NCI-H2227 (cell line): Measurements from ENCODE around the gene CD300LG.
"Not testable (repeated sequence)": the region's sequence is repeated elsewhere in the genome, so short reads cannot be mapped to it uniquely, and the experiment has no call there.

ENCODE experiments used
- DNase-seq: peaks from one replicate; lab custom pipeline; 2025; ENCODE audit not compliant: unreplicated experiment; lab: John Stamatoyannopoulos, UW

CD300LG gene, protein sequence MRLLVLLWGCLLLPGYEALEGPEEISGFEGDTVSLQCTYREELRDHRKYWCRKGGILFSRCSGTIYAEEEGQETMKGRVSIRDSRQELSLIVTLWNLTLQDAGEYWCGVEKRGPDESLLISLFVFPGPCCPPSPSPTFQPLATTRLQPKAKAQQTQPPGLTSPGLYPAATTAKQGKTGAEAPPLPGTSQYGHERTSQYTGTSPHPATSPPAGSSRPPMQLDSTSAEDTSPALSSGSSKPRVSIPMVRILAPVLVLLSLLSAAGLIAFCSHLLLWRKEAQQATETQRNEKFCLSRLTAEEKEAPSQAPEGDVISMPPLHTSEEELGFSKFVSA

DNA sequence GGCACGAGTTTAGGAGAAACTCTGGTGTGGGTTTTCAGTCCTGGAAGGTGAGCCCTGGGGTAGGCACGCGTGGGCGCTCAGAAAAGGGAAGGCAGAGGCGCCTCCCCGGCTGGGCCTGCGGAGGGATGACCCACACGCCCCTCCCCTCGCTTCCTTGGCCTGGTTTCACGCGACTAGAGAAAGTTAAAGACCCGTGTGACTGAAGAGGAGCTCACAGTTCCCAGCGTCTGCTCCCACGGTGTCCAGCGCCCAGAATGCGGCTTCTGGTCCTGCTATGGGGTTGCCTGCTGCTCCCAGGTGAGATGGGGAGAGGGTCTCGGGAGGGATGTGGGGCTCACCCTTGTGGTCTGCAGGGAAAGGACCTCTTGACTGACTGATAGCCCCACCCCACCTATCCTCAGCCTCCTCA, at the start of gene CD300LG:
Gene CD300LG (plus strand): TSS at position 214 of the 409 bp plus-strand sequence. CDS start 41 bp downstream, at position 255.
- DNase-seq = no peak

DNA sequence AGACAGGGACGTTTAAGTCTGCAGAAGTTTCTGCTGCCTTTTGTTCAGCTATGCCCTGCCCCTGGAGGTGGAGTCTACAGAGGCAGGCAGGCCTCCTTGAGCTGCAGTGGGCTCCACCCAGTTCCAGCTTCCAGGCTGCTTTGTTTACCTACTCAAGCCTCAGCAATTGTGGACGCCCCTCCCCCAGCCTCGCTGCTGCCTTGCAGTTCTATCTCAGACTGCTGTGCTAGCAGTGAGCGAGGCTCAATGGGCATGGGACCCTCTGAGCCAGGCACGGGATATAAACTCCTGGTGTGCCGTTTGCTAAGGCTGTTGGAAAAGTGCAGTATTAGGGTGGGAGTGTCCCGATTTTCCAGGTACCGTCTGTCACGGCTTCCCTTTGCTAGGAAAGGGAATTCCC, 49.0 kb upstream of the CD300LG start:
- not testable (repeated sequence) for DNase-seq

DNA sequence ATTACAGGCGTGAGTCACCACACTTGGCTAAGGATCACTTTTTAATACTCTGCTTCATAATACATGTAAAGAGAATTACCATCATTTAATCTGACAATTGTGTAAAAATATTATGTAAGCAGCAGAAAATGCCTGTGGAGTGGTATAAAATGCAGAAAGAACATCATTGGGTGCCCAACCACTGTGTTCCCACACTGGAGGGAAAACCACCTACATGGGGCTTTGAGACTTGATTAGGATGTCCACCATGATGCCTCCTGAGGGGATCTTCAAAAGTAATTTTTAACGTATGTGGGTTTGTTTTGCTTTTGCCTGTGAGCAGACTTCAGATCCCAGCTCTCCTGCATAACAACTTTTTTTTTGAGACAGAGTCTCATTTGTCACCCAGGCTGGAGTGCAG, 47.9 kb upstream of the CD300LG start:
- no peak for DNase-seq

DNA sequence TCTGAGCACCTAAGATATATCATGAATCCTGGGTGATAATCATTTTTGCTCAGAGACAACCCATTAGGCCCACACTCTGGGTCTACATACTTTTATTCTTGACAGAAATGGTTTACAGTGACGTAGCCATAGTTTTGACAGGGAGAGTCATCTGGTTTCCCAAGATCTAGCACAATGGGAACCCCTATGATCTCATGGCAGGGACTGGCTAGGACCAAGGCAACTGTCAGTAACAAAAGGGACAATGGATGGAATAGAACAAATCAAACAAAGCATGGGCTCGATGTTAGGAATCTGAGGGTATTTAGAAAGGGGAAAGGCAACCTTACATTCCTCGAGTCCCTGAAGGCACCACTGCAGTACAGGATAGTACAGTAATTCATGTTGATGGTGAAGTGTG, 46.2 kb upstream of the CD300LG start:
- no peak for DNase-seq

DNA sequence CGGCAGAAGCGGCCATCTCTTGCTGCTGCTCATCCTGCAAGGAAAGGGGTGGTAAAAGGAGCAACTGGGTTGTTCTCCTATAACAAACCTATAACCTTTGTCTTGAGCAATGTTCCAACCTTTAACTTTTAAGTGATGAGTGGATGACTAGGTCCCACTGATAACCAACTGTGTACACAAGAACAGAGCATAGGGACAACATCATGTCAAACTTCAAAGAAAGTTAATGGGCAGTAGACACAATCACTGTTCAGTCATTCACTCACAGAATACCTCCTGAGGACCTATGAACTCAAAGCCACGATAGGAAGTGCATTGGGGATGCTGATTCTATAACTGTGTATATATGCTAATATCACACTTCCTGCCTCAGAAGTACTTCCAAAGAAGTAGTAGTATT, 45.1 kb upstream of the CD300LG start:
- DNase-seq = no peak

DNA sequence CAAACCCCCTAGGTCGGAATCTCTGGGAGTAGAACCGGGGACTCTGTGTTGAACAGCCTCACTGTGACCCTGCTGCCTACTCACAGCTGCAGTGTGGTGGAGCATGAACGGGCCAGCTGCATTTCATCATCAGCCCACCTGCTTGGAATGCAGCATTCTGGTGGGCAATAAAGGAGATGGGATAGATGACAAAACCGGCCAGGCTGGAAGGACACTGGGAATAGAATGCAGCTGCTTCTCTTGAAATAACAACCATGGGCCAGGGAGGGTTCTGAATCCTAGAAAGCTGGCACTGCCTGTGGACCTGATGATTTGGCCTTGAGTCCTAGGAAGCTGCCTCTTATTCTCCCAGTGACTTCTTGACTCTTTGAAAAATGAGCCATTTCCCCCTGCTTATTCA, 43.2 kb upstream of the CD300LG start:
- no peak for DNase-seq

DNA sequence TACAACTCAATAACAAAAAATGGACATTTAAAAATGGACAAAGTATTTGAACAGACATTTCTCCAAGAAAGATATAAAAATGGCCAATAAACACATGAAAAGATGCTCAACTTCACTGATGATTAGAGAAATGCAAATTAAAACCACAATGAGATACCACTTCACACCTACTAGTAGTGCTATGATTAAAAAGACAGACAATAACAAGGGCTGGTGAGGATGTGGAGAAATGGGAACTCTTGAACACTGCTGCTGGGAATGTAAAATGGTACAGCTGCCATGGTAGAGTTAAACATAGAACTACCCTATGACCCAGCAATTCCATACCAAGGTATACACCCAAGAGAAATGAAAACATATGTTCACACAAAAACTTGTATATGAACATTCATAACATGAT, 41.9 kb upstream of the CD300LG start:
- DNase-seq = no peak

DNA sequence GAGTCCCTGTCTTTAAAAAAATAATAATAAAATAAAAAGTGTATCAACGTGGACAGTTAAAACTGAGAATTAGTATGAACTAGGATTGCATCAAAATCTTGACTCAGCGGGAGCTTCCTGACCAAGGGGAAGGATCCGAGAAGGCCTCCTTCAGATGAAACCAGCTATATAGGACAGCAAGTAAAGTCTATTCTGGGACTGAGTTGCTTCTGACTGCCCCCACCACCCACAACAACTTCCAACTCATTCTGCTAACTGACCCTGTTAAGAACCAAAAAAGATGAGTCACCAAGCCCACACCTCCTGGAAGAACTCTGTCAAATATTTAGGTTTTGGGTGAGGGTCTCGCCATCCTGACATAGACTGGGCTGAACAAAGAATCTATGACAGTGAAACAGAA, 38.9 kb upstream of the CD300LG start:
- no peak for DNase-seq

DNA sequence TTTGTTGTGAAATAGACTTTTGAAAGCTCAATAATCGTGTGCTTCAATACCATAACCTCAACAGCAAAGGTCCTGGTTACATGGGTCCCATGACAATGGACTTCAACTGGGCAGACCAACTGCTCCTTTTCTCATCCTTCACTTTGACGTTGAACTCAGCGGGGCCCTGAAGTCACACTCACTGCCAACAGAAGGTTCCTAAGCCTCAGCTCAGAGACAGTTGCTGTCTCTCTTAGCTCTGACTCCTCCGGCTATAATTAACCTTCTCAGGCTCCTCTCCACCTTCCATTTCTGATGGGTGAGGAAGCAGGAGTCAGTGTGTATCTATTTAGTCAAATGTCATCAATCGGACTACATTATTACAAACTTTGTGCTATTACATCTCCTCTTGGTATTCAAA, 37.9 kb upstream of the CD300LG start:
- DNase-seq = no peak

DNA sequence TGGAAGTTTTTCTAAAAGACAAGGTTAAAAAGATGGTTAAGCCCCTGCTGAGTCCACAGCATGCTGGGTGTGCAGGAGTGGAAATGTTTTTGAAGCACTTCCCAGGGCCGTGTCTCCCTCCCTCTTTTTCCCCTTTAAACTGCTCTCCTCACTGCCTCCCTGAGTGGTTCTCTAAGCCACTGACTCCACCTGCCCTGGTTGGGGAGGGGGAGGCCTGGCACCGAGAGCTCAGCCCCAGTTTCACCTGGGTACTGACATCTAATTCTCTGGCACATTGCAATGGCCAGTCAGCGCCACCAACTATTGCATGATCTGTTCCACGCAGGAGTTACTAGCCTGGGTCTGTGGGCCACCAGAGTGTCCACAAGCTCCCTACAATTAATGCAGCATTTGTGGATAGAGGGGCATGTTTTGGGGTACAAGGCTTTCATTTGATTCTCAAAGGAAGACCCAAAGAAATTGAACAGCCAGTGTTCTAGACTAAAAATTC, 36.7 kb upstream of the CD300LG start:
- DNase-seq = no peak

DNA sequence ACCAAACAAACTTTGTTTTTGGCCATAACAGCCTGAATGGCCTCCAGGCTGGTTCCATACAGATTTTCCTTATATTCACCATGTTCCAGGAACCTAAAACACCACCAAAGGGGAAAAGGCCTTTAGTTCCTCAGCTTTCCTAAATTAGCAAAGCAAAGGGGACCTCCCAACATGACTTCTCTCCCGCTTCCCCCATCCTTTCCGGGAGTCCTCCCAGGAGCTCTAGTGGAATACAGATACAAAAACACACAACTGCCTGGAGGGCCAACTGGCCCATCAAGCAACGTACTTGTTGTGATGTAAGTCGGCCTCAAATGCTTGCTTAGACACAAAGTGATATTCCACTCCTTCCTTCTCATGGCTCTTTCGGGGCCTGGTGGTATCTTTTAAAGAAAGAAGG, 36.2 kb upstream of the CD300LG start:
- DNase-seq = no peak

DNA sequence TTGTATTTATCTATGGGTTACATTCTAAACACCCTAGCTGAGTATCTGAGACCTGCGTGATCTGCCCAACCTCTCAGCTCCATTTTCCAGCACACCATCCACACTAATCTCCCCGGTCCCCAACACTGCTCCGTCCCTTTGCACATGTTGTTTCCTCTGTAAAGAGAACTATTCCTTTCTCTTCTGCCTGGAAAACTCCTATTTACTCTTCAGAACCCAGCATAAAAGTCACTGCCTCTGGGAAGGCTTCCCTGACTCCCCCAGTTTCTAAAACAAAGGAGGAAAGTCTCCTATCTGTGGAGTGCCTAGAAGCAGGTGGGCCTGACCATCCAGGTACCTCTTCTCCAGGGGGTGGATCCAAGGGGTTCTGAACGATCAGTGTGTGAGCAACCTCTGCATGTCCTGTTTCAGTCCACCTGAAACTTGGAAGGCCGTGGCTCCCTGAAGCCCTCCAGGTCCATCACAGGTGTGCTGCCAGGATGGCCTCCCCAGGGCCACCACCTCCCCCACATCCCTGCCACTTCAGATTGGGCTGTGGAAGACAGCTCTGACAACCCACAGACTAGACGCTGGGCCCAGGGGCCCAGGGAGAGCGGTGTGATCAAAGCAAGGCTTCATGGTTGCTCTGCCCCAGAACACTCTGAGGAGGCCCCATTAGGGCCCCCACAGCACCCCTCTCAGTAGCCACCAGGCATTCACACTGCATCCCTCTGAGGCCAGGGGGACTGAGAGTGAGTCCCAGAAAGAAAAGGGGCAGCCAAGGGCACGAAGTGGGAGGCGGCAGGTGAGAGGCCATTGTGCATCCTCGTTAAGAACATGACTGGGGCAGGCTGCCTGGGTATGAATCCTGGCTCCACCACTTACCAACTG, 34.3 kb upstream of the CD300LG start:
- no peak for DNase-seq

DNA sequence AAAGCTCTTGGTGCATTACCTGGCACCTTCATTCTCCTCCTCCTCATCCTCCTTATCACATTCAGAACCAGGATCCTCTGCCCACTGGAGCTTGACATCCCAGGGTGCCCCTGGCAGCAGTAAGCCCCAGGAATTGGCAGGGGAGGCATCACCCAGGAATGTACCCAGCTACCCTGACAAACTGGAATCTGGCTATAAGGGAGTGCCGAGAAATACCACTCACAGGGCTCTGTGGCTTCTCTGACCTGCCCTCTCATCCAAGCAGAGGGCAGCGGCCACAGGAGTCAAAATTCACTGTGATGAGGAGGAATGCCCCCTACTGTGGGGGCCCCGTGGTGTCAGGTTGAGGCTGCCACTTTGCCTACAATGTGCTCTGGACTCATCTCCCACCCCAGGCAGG, 33.6 kb upstream of the CD300LG start:
- no peak for DNase-seq

DNA sequence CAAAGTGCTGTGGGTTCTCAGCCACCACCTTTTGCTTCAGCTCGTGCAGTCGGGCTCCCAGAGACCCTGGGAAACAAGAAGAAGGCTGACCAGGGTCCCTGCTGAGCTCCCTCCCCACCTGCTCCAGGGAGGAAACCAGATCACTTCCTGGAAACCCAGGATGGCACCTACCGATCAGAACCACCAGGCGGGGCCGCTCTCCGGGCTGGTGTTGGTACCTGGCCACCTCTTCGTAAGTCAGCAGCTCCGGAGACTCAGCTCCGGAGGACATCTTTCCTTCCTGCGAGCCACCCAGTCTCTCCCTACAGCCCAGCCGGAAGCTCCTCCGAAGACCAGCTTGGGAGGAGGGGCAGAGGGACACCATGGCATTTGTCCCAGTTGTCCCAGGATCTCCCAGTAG, 33.0 kb upstream of the CD300LG start:
- no peak for DNase-seq

DNA sequence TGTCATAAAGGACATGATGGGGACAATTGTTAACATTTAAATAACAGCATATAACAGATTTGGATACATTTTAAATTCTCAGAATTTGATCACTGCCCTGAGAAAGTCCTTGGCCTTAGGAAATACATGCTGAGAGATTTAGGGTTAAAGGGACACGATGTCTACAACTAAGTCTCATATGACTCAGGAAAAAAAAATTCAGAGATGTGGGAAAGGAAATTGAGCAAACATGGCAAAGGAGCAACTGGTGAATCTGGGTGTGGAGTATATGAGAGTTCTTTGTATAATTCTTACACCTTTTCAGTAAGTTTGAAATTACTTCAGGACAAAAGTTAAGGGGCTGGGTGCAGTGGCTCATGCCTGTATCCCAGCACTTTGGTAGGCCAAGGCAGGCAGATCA, 32.3 kb upstream of the CD300LG start:
- no peak for DNase-seq

DNA sequence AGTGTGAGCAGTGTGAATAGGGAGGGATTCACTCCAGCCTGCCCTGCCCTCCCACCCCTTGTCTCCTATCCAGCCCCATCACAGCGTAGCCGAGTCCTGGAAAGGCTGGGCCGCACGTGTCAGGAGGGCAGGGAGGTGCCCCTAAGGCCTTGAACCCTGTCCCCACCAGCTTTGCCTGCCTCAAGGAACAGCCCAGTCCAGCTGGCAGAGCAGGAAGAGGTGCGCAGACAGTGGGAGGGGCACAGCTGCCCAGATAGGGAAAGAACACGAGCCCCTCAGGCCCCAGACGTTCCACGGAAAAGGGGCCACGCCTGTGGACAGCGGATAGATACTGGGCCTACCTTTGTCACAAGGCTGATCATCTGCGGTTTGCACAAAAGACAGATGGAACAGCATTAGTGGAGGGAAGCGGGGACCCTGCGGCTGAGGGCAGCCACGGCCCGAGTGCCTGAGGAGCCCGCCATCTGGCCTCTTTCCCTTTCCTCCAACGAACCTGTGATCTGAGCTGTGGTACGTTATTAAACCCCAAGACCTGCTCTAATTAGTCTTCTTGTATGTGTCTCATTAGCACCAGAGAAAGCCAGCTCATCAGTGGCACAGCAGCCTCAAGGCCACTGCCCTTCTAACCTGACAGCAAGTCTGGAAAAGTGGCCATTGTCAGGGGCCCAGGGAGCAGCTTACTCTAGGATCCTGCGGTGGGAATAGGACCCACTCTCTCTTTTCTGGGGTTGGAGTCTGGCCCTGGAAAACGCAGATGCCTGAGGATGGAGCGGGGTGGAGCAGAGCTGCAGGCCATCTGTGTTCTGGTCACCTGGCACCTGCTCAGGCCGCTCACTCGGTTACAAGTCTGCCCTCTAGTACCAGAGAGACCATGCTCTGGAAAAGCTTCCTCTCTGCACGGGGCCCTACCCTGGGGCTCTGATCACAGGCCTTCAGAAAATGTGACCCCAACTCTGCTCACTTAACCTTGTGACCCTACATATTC, 30.3 kb upstream of the CD300LG start:
- no peak for DNase-seq

DNA sequence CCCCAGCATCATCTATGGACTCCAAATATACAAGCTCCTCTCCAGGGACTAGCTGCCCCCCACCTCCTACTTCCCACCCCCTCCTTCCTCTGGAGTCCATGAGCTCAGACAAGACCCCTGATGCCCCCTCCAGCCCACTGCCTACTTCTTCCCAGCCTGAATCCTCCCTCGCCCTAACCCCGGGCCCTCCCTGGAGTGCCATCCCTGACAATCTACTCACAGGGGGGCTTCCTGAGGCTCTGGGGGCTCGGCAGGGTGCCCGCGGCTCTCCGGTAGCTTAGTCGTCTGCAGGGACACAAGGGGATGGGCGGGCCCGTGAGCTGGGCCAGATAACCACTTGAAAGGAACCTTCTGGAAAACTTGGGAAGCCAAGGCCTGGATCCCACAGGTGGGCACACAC, 29.1 kb upstream of the CD300LG start:
- DNase-seq = no peak

DNA sequence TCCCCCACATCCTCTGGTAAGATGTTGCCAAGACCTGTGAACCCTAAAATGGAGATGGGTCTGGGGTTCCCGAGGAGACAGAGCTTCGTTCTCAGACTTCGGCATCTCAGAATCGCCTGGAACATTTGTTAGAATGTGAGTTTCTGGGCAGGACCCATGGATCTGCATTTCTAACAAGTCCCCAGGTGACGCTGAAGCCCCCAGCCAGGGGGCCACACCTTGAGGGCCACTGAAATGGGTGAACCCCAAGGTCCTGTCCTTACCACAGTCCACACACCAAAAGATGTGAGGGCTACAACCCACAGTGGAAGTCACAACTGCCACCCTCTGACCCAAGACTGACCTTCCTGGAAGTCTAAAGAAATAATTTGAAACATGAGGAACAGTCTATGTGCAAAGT, 28.0 kb upstream of the CD300LG start:
- no peak for DNase-seq

DNA sequence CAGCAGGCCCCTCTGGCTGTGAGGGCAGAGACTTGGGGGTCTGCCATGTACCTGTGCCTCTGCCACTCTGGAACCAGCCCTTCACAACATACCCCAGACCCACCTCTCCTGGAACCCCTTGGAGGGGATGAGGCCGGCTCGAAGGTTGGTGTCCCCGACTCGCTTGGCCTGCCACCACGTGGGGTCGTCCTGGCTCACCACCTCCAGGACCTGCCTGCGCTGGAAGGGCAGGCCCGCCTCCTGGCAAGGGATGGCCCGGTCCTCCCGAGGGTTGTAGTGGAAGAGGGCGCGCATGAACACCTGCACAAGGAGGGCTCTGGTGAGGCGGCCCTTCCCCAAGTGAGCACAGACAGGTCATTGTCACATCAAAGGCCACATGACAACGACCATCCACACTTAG, 26.2 kb upstream of the CD300LG start:
- DNase-seq = no peak

DNA sequence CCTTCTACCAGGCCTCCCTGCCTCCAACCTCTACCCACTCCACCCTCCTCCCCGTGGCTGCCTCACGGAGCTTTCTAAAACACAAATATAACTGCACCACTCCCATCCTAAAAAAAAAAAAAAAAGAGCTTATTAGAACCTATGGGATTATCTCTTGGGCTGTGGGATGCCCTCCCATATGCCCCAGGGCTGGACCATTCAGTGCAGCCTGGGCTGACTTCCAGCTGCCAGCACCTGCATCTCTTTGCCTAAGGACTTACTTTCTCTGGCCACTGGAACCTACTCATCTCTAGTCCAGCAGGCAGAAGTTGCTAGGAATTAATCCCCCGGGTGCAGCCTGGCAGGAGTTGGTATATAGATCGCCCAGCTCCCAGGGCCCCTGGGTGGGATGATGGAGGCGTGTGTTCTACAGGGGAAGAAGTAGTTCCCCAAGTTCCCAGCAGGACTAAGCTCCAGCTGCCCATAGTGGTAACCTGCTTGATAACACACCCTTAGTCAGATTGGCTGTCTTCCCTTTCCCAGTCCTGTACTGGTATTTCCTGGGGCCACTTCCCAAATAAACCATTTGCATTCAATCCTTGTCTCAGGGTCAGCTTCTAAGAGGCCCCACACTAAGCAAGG, 24.3 kb upstream of the CD300LG start:
- DNase-seq = no peak
